DND-41 (cell line): ENCODE measurements around the gene UNC5C.

ENCODE experiments used
- EZH2 ChIP-seq: IDR thresholded peaks from 3 replicates; pipeline ENCODE4 v1.6.1; 2012; ENCODE audit warnings: borderline replicate concordance, low read depth, mild to moderate bottlenecking, moderate library complexity, low read length, inconsistent platforms; ENCODE audit not compliant: severe bottlenecking
- TF ChIP-seq, protein P1 (sequence below): IDR thresholded peaks from 2 replicates; pipeline ENCODE4 v1.5.1; 2012; ENCODE audit warnings: borderline replicate concordance, low read length, moderate library complexity, mild to moderate bottlenecking; ENCODE audit not compliant: poor library complexity, severe bottlenecking; ENCODE audit errors: extremely low read depth

DNA sequence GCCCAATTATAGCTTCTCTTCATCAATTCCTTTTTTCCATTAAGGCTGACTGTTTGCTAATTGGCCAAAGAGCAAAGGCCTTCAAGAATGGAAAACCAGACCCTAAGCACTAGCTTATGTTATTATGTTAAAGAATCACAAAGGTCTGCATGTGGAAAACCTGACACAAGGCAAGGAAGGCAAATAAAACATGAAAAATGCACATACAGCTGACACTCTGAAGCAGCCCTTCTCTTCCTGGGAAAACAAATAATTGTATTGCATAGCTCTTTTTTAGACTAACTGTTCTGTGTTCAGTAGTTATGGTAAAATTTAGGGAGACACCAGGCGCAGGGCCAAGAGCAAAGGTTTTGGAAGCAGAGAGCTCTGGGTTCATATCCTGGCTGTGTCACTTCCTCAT lies 223.1 kb downstream of the UNC5C start:
- TF ChIP-seq, protein P1, sequence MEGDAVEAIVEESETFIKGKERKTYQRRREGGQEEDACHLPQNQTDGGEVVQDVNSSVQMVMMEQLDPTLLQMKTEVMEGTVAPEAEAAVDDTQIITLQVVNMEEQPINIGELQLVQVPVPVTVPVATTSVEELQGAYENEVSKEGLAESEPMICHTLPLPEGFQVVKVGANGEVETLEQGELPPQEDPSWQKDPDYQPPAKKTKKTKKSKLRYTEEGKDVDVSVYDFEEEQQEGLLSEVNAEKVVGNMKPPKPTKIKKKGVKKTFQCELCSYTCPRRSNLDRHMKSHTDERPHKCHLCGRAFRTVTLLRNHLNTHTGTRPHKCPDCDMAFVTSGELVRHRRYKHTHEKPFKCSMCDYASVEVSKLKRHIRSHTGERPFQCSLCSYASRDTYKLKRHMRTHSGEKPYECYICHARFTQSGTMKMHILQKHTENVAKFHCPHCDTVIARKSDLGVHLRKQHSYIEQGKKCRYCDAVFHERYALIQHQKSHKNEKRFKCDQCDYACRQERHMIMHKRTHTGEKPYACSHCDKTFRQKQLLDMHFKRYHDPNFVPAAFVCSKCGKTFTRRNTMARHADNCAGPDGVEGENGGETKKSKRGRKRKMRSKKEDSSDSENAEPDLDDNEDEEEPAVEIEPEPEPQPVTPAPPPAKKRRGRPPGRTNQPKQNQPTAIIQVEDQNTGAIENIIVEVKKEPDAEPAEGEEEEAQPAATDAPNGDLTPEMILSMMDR, result no peak
- TF ChIP-seq EZH2, result no peak
